Erythroblast (primary cell): ENCODE data around the gene RTTN.

Experiments
- GATA1 ChIP-seq: IDR thresholded peaks from 2 replicates; pipeline ENCODE4 v1.6.1; 2011; ENCODE audit warnings: low read depth, mild to moderate bottlenecking, control low read depth, low read length, moderate library complexity
- POLR2A ChIP-seq: IDR thresholded peaks from 2 replicates; pipeline ENCODE4 v1.6.1; 2011; ENCODE audit warnings: mild to moderate bottlenecking, low read length

- no peak for TF ChIP-seq POLR2A
- TF ChIP-seq GATA1: no peak
Observed at GRCh38 chr18:70116949-70117348, 88.5 kb downstream of the RTTN start.
